Measurements from ENCODE around the gene DCST1.

DCST1 gene

DNA sequence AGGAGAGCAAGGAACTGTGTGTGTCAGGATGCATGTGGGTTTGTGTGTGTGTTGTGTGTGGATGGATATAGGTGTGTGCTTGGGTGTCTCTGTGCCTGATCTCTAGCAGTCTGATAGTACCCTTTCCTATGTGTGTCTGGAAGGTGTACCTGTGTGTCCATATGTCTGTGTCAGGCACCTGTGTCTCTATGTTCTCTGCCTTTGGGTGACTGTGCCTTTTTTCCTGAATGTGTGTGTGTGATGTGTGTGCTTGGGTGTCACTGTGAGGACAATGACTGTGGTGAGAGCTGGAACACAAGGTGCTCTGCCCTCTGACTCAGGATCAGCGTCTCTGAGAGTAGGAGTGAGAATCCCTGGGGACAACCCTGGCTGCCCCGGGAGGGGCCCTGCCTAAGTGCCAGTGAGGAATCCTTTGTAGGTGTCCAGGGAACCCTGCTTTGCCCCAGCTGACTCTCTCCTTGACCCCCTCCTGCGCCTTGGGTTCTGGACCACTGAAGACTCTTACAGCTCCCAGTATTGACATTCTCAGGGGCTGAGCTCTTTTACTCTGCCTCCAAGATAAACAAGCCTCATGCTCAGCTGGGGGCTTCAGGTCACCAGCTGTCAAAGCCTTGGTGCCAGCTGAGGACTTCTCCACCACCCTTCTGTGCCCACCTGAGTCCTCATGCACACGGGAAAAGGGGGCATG is 44.3 kb downstream of the DCST1 start:
- DNase-seq: no peak

- peak; percentile 28 for DNase-seq
Observed at GRCh38 chr1:155078469-155079209, 45.0 kb downstream of the DCST1 start, which contains the start of gene EFNA3. TSS of gene EFNA3 (plus strand) at chr1:155078837. CDS start at chr1:155078942, 105 bp downstream.

DNA sequence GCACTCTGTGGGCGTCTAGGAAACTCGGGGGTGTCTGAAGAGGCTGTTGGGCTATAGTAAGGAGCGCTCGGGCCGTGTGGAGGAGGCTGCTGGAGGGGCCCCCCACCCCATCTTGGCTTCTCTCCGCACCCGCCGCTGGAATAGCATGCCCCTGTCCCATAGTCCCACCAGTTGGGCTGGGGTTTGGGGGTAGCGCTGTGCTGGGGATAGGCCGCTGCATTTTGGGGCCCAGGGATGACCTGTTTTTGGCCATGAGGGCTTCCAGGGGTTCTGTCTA is 45.5 kb downstream of the DCST1 start:
- no peak for DNase-seq

DNA sequence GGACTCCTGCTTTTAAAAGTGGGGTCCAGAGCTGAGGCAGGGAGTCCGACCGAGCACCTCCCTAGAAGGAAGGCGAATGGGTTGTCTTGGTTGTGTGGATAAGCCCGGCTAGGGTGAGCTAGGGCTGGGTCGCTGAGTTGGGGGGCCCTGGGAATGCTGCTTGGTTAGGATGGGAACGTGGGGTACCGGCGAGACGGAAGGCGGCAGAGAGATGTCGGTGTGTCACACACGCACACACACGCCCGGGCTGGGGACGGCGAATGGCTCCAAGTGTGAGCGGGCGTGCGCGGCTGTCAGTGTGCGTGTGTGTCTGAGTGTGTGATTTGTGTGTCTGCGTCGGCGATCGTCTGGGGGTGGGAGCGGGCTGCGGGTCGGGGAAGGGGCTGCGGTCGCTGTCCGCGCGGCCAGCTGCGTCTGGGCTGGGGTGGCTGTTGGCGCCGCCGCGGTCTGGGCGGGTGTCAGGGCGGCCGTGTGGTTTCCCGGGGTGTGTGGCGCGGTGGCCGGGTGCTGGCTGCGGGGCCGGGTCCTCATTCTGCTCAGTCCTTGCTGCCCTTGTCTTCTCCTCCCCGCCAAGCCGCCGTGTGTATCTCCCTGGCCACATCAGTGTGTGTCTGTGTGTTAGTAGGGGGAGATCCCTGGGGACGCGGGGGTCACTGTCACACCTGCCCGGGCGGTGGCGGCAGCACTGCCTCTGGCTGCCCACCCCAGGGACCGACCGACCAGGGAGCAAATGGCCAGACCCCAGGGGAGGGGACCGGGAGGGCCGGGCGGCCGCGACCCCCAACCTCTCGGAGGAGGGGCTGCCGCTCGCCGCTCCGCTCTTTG is 46.1 kb downstream of the DCST1 start:
- no peak for DNase-seq

DNA sequence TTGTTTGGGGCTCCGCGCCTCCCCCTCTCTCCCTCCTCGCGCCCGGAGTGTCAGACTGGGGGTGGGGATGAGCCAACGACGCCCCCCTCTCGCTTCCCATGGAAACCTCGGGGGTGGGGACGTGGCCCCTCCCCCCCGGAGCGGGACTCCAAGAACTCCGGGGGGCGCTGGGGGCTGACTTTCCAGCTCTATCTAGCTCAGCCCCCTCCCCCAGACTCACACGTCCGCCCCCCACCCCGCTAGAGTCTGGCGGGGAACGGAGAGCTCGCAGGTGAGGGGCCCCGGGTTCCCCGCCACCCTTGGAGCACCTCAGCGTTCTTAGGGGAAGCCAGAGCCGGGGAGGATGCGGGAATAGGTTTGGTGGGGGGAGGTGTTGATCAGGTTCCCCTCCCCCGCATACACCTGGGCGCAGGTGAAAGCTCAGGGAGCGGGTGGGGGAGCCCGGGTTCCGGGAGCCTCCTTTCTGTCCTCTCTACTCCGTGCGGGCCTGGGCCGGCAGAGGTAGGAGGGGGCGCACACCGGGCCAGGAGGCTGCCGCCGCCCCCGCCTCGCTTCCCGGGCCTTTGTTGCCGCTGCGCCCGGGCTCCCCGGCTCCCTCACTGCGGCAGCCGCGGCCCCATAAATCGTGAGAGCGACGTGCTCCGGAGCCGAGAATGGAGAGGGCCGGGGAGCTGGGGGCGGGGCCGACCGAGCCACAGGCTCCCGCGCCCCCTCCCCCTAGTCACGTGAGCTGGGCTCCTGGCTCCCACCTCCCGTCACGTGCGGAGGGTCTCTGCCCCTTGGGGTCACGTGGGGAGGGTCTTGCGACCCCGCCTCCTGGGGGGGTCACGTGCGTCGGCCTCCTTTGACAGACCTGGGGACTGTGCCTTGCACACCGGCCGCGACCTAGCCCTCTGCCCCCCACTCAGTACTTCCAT is 46.9 kb downstream of the DCST1 start:
- peak; percentile 77 for DNase-seq

DNA sequence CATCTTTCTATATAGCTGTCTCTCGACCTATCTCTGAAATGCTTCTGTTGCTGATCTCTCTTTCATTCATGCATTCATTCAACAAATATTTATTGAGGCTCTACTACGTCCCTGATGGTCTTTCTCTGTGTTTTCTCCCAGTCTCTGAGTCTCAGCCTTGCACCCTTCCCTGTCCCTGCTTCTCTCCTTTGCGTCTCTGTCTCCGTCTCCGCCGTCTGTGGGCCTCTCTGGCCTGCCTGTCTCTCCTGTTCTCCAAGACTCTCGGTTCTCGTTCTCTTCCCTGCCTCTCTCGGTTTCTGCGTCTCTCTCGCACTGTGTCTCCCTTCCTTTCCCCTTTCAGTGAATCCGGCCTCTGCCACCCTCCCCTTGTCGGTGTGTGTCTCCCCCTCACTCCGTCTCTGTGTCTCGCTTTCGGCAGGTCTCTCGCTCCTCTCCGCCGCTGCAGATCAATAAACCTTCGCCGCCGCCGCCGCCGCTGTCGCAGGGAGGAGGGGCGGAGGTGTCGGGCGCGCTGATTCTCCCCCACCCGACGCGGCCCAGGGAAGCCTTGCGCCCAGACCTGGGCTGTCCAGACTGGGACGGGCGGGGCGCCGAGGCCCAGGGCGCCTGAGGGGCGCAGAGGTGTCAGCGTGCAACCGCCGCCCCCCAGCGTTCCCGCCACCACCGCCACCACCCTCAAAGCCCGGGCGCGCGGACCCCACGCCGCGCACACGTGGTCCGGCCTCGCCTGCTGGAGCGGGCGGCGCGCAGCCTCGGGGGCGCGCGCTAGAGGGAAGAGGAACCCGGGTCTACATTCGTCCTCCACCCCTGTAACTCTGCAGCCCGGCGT is 48.1 kb downstream of the DCST1 start:
- DNase-seq: no peak

DNA sequence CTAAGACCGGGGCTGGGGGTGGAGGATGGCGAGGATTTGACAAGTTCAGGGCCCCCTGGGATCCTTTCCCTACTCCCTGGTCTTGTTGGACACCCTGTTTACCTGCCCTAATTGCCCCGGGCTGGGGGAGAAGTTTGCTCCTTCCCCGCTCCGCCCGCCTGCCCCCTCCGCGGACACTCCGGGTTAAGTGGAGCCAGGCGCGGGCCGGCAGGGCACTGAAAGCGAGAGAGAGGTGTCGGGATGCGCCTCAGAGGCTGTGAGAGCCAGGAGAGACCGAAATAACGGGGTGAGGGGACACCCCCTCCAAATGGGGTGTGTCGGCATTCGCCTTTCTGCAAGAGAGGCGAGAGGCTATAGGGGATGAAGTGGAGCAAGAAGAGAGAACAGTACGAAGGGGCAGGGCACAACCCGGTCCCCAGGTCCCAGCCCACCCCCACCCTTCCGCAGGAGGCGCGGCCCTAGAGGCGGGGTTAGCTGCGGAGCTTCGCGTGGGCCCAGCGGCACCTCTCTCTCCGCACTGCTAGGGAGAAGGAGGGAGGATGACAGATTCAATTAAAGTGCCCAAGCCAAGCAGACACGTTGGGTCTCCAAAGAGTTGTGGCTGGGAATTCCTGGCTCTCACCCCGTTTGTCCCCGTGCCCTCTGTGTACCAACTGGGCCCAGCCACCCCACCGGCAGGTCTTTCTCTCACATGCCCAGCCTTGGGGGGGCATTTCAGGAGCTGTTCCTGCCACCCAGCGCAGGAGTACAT is 48.9 kb downstream of the DCST1 start:
- DNase-seq: no peak

GRCh38 chr1:155083052-155083541 is 49.5 kb downstream of the DCST1 start:
- no peak for DNase-seq

DNA sequence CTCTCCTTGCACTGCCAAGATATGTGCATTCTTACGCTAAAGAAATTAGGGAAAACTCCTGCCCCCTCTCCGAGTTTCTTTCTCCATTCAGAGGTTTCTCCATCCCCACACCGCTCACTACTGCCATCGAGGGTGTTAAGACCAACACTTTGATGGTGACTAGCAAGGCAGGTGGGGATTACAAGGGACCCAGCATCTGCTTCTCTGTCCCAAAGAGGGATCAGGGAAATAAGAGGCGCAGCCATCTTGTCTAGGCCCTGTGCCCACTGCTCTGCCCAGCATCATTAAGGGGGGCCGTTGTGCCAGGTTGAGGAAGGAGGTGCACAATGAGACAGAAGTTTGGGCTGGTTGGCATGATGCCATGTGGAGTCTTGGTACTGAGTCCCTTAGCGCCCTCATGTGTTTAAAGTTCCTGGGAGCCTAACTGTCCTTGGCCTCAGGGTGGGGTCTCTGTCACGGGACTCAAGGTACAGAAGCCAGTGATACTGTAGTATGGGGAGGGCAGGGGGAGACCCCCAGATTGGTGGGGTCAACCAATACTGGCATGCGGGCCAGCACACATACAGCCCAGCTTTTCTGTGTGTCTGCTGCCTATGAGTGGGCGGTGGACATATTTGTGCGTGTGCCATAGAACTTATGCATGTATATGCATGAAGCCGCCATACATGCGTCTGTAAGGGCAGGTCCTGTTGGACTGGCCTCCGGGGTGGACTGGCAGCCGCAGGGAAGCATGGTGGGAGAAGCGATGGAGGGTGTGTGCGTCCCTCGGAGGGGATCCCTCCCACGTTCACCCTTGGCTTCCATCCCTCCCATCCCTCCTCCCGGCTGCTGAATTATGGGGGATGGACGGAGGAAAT is 50.5 kb downstream of the DCST1 start:
- no peak for DNase-seq

DNA sequence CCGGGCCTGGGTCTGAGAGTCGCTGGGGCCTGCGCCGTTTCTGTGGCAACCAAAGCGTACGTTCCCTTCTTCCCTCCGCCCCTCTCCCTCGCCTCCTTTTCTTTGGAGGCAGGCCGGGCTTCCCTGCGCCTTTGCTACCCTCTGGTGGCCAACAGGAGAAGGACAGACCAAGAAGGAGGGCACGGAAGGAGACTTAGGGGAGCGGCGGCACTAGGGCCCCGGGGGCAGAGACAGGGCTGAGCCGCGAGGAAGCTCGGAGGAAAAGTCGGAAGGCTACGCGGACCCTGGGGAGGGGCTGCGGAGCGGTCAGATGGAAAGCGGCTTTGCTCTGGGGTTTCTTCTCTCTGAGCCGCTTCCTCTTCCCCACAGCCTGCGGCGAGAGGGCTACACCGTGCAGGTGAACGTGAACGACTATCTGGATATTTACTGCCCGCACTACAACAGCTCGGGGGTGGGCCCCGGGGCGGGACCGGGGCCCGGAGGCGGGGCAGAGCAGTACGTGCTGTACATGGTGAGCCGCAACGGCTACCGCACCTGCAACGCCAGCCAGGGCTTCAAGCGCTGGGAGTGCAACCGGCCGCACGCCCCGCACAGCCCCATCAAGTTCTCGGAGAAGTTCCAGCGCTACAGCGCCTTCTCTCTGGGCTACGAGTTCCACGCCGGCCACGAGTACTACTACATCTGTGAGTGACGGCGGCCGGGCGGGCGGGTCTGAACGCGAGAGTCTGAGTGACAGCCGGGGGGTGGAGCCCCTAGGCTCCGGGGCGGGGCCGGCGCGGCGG is 51.3 kb downstream of the DCST1 start:
- peak; percentile 96 for DNase-seq

GRCh38 chr1:155085504-155086127 is 52.0 kb downstream of the DCST1 start:
- no peak for DNase-seq

DNA sequence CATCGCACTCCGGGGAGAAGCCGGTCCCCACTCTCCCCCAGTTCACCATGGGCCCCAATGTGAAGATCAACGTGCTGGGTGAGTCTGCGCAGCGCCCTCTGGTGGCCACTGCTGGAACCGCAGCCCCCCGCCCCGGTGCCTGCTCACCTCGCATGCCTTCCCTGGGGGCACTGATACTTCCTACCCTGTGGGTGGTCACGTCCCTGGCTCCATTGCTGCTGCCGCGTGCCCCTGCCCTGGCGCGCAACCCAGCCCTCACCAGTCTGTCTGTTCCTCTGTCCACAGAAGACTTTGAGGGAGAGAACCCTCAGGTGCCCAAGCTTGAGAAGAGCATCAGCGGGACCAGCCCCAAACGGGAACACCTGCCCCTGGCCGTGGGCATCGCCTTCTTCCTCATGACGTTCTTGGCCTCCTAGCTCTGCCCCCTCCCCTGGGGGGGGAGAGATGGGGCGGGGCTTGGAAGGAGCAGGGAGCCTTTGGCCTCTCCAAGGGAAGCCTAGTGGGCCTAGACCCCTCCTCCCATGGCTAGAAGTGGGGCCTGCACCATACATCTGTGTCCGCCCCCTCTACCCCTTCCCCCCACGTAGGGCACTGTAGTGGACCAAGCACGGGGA is 52.6 kb downstream of the DCST1 start:
- DNase-seq: peak; percentile 21

DNA sequence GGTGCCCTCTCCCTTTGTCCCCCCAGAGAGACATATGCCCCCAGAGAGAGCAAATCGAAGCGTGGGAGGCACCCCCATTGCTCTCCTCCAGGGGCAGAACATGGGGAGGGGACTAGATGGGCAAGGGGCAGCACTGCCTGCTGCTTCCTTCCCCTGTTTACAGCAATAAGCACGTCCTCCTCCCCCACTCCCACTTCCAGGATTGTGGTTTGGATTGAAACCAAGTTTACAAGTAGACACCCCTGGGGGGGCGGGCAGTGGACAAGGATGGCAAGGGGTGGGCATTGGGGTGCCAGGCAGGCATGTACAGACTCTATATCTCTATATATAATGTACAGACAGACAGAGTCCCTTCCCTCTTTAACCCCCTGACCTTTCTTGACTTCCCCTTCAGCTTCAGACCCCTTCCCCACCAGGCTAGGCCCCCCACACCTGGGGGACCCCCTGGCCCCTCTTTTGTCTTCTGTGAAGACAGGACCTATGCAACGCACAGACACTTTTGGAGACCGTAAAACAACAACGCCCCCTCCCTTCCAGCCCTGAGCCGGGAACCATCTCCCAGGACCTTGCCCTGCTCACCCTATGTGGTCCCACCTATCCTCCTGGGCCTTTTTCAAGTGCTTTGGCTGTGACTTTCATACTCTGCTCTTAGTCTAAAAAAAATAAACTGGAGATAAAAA is 53.4 kb downstream of the DCST1 start:
- DNase-seq: no peak

DNA sequence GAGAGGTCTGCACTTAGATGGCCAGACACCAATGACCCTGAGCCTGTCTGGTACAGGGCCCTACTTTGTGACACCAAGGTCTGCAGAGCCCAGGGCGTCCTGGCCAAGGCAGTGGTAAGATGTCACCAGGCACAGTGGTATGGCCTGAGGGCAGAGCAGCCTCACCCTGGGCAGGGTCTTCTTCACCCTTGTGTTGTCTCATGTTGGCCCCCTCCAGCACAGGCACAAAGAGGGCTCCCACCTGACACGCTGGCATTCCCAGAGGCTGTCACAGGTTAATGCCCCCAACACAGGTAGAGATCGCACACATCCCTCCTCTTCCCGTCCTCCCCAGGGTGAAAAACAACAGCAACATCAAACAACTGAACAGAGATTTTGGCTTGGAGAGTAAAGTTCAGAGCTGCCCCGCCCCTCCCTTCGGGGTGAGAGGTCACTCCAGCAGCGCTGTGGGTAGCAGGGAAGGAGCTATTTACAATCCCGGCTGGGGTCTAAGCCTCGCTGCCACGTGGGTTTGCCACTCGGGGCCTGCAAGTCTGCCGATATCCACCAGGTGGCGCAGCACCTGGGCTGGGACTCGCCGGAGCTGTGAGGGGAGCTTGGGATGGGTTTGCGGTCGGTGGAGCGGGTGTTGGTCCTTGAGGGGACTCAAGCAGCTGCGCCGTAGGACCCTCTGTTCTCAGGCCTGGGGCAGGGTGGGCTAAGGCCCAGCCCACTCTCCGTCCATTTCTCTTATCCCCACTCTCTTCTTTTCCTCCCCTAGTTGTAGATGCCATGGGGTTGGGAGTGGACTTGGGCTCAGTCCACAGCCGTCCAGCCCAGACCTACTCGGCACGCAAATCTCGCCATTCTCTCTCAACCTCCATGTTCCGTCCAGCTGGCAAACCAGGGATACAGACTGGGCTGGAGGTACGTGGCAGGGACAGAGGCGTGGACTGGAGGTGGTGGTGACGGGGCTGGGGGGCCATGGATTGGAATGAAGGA is 57.7 kb downstream of the DCST1 start:
- peak; percentile 62 for DNase-seq

- DNase-seq: no peak
Observed at GRCh38 chr1:155092131-155092530, 58.5 kb downstream of the DCST1 start.

DNA sequence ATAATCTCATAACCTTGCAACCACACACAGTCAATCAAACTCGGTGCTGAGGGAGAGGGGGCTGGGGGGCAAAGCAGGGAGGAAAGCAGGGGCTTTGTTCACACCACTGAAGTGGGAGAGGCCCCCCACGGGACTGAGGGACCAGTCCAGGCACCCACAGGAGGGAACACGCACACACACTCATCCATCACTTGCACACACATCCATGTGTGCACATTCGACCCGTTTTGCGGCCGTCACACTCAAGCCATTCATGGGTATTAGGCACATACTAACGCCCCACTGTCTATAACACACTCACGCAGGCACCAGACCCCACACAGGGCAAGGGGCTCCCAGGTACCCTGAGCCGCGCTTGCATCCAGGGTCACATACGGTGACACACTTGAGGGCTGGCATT is 59.0 kb downstream of the DCST1 start:
- no peak for DNase-seq

All from DMS79 treated with DMSO at 0.1 percent for 48 hours (cell line).